NK-92 (cell line): Measurements from ENCODE around the gene TMPRSS6.

Experiments
- DNase-seq: peaks from one replicate; lab custom pipeline; 2025; ENCODE audit not compliant: unreplicated experiment; lab: John Stamatoyannopoulos, UW

TMPRSS6 gene

GRCh38 chr22:37118083-37118482 is 8.6 kb upstream of the TMPRSS6 start:
- no peak for DNase-seq

GRCh38 chr22:37117092-37117491 is 7.6 kb upstream of the TMPRSS6 start:
- DNase-seq: no peak

GRCh38 chr22:37115032-37115431 is 5.5 kb upstream of the TMPRSS6 start:
- DNase-seq: no peak

GRCh38 chr22:37113757-37114156 is 4.2 kb upstream of the TMPRSS6 start:
- DNase-seq: no peak

- no peak for DNase-seq
Measured at GRCh38 chr22:37112084-37112728, 2.7 kb upstream of the TMPRSS6 start.

GRCh38 chr22:37111156-37111717 is 1.7 kb upstream of the TMPRSS6 start:
- no peak for DNase-seq

GRCh38 chr22:37107816-37108621 is 1.5 kb downstream of the TMPRSS6 start:
- DNase-seq: no peak

- DNase-seq: no peak
Measured at GRCh38 chr22:37105990-37106389, 3.5 kb downstream of the TMPRSS6 start.

- DNase-seq: no peak
Measured at GRCh38 chr22:37105154-37105553, 4.4 kb downstream of the TMPRSS6 start.

GRCh38 chr22:37103656-37104452 is 5.7 kb downstream of the TMPRSS6 start:
- no peak for DNase-seq

GRCh38 chr22:37103151-37103550 is 6.4 kb downstream of the TMPRSS6 start:
- DNase-seq: no peak

GRCh38 chr22:37101311-37102066 is 8.0 kb downstream of the TMPRSS6 start:
- DNase-seq: no peak

GRCh38 chr22:37100589-37101127 is 8.9 kb downstream of the TMPRSS6 start:
- no peak for DNase-seq

GRCh38 chr22:37098976-37099591 is 10.4 kb downstream of the TMPRSS6 start:
- DNase-seq: no peak

GRCh38 chr22:37097346-37097745 is 12.2 kb downstream of the TMPRSS6 start:
- no peak for DNase-seq

GRCh38 chr22:37095113-37095512 is 14.4 kb downstream of the TMPRSS6 start:
- DNase-seq: no peak

GRCh38 chr22:37094239-37094638 is 15.3 kb downstream of the TMPRSS6 start:
- DNase-seq: no peak

GRCh38 chr22:37092997-37093396 is 16.5 kb downstream of the TMPRSS6 start:
- DNase-seq: no peak

GRCh38 chr22:37091994-37092393 is 17.5 kb downstream of the TMPRSS6 start:
- no peak for DNase-seq
